ENCODE results near the gene SNED1.

The SNED1 gene

GRCh38 chr2:241025639-241026038 lies 27.2 kb downstream of the SNED1 start:
- DNase-seq (ENCODE audit: extremely low spot score): no peak
- CTCF ChIA-PET: no interaction called here
- POLR2A ChIA-PET: no interaction called here
- no peak for TF ChIP-seq CTCF (IDR thresholded peaks at IDR 0.05; ENCODE audit: control extremely low read depth, extremely low read depth, low read depth, missing control alignments)

- DNase-seq (ENCODE audit: extremely low spot score): peak; percentile 11
- ChIA-PET POLR2A (no interaction called here), CTCF (interaction anchor here (1.4 kb wide), 1 partner anchor 849 kb away, joined by 3 read pairs; no protein-coding TSS in a partner anchor)
These were observed 31.3 kb downstream of the SNED1 start for GRCh38 chr2:241029599-241030332.

GRCh38 chr2:241030333-241030680 lies 31.9 kb downstream of the SNED1 start:
- CTCF ChIA-PET: interaction anchor here (1.4 kb wide), 1 partner anchor 848 kb away, joined by 3 read pairs; no protein-coding TSS in a partner anchor
- POLR2A ChIA-PET: no interaction called here
- no peak for TF ChIP-seq CTCF (IDR thresholded peaks at IDR 0.05; ENCODE audit: control extremely low read depth, extremely low read depth, low read depth, missing control alignments)
- peak; percentile 15 for DNase-seq (ENCODE audit: extremely low spot score)

More at GRCh38 chr2:241029599-241030332, 31.3 kb downstream of the SNED1 start:
- TF ChIP-seq CTCF (IDR thresholded peaks at IDR 0.05; ENCODE audit: control extremely low read depth, extremely low read depth, low read depth, missing control alignments): no peak

GRCh38 chr2:241030883-241031282 lies 32.5 kb downstream of the SNED1 start:
- ChIA-PET POLR2A (no interaction called here), CTCF (interaction anchor here (0.8 to 1.4 kb wide), 2 partner anchors 10 to 848 kb away, joined by 3 read pairs; no protein-coding TSS in a partner anchor)
- no peak for TF ChIP-seq CTCF (IDR thresholded peaks at IDR 0.05; ENCODE audit: control extremely low read depth, extremely low read depth, low read depth, missing control alignments)
- peak; percentile 2 for DNase-seq (ENCODE audit: extremely low spot score)

- POLR2A ChIA-PET: no interaction called here
- CTCF ChIA-PET: interaction anchor here (0.8 to 1.4 kb wide), 2 partner anchors 11 to 847 kb away, joined by 3 read pairs; no protein-coding TSS in a partner anchor
- TF ChIP-seq CTCF (IDR thresholded peaks at IDR 0.05; ENCODE audit: control extremely low read depth, extremely low read depth, low read depth, missing control alignments): no peak
These were observed 33.2 kb downstream of the SNED1 start for GRCh38 chr2:241031436-241032165.

GRCh38 chr2:241033336-241033987 lies 35.0 kb downstream of the SNED1 start:
- ChIA-PET POLR2A (no interaction called here), CTCF (no interaction called here)
- peak; percentile 10 for DNase-seq (ENCODE audit: extremely low spot score)
- TF ChIP-seq CTCF (IDR thresholded peaks at IDR 0.05; ENCODE audit: control extremely low read depth, extremely low read depth, low read depth, missing control alignments): no peak

More at GRCh38 chr2:241031436-241032165, 33.2 kb downstream of the SNED1 start:
- peak; percentile 6 for DNase-seq (ENCODE audit: extremely low spot score)
